Measurements from ENCODE around the gene EPHA4. TPM values are rescaled to one million over a fixed set of nuclear protein-coding genes. Genes with fewer than 3 reads are reported as not detected.

EPHA4 gene
- total RNA-seq, 2 donors from 2014 or later = 0.73 to 5.2 TPM

DNA sequence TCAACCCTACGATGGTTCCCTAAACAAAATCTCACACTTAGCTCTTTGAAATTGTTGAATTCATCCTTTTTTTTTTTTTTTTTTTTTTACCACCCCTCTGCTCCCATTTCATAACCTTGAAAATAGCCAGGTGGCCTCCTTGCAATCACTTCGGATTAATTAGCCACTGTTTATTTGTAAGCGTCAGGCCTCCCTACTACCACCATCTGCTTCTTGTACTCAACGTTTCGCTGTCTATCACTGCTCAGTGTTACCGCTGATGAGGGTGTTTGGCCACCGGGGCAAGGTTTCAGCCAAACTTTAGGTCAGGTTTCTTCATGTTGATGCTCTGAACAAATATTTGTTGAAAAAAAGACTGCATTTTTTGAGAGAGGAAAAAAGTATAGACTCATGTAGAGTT, 183.2 kb downstream of the EPHA4 start:
- ATAC-seq (no peak), DNase-seq (ENCODE audit: low spot score in 2 of 2) (no peak)
- no peaks in the 10 kb centered on the region for H3K36me3 Mint-ChIP-seq
- no peaks in the 10 kb centered on the region for H3K9me3 Mint-ChIP-seq
- H3K27ac Mint-ChIP-seq = no peak overlapping the region

DNA sequence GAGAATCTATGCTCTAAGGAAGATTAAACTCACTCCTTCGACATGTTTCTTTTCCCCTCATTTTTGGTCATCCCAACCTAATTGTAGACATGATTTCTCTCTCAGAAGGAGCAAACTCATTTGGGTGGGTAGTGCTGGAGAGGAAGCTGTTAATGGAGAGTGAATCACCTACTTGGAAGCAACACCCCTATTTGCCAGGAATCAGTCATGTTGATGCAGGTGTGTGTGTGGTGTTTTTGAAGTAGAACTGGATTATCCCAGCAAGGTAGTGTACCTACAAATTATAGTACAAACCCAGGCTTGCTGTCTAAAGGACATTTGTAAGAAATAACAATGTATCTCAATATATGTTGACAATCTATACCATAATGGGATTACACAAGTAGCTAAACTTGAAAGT, 186.4 kb downstream of the EPHA4 start:
- Mint-ChIP-seq H3K9me3 (no peaks in the 10 kb centered on the region), H3K27ac (no peak overlapping the region), H3K36me3 (no peaks in the 10 kb centered on the region)
- ATAC-seq (no peak), DNase-seq (ENCODE audit: low spot score in 2 of 2) (no peak)

DNA sequence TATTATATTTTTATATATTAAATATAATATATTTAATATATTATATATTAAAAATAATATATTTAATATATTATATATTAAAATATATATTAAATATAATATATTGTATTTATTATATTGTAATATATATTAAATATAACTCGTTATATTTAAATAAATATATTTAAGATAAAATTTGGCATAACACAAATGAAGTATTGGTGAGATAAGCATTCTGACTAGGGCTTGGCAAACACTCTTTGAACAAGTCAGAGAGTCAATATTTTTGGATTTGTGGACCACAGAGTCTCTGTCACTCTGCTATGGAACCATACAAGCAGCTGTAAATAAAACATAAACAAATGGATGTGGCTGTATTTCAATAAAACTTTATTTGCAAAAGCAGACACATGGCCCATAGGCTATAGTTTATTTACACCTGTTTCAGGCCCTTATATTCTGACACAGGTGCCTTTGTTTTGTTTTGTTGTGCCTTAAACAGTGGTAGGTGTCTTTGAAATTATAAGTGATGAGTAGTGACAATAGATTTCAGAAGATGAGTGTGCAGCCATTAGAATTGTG, 190.1 kb downstream of the EPHA4 start:
- Mint-ChIP-seq H3K36me3 (no peaks in the 10 kb centered on the region), H3K9me3 (no peaks in the 10 kb centered on the region), H3K27ac (no peak overlapping the region)
- DNase-seq (ENCODE audit: low spot score in 2 of 2) = no peak
- no peak for ATAC-seq

DNA sequence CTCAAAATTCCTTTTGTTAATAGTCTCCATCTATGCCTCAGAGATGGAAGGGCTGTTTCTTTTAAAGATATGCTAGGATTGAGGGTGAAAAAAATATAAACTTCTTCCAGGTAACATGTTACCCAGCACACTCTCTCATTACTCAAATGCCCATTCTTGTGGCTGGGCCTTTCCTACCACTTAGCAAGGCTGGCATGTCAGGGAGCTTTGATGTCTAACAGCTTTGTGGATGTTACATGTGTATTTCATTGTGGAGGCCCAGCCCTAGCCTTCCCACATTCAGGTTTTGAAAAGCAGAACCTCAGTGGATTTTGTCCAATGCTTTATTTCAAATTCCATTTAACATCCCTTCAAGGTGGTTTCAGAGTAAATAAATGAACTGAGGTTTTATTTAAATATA, 191.4 kb downstream of the EPHA4 start:
- ATAC-seq (peak in 1 of 2 donors; percentile 44), DNase-seq (ENCODE audit: low spot score in 2 of 2) (no peak)
- Mint-ChIP-seq H3K36me3 (no peaks in the 10 kb centered on the region), H3K9me3 (no peaks in the 10 kb centered on the region), H3K27ac (no peak overlapping the region)

DNA sequence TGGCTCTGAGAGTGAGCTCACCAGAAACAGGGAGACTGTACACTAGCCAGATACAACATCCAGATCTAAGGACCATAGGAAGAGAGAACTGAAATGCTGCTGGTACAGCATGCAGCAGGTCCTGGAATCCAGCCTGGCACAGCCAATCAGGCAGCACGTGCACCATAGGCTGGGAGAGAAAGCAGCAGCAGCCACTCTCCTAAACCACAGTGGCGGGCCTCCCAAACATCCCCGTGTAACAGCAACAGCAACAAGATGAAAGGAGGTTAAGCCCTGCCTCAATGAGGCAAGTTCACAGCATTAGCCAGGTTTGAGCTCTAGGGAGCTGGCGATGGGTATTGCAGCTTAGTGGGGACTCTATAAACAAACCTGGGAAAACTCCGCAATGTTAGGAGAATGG, 192.0 kb downstream of the EPHA4 start:
- no peak for DNase-seq (ENCODE audit: low spot score in 2 of 2)
- Mint-ChIP-seq H3K9me3 (peaks cover 0 to under 1% of the 10 kb centered on the region in 2 donors), H3K36me3 (no peaks in the 10 kb centered on the region), H3K27ac (no peak overlapping the region)
- peak in 1 of 2 donors; percentile 24 for ATAC-seq

DNA sequence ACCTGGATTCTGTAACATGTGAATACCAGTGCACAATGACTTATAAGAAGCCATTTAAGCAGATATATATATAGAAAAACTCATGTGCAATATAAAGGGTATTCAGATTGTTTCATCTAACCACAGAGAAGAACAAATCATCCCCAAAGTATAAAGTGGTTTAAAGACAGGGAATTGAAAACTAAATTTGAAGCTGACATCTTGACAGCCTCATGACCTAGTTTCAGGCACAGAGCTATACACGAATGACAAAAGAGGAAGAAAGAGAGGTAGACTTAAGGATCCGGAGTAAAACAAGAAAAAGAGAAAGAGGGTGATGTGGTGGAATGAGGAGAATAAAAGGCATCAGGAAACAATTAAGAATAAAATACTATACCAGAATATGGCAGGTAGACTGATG, 194.5 kb downstream of the EPHA4 start:
- Mint-ChIP-seq H3K36me3 (no peaks in the 10 kb centered on the region), H3K27ac (no peak overlapping the region), H3K9me3 (peaks cover 0 to 6% of the 10 kb centered on the region in 2 donors)
- ATAC-seq (peak in 1 of 2 donors; percentile 47), DNase-seq (ENCODE audit: low spot score in 2 of 2) (no peak)

DNA sequence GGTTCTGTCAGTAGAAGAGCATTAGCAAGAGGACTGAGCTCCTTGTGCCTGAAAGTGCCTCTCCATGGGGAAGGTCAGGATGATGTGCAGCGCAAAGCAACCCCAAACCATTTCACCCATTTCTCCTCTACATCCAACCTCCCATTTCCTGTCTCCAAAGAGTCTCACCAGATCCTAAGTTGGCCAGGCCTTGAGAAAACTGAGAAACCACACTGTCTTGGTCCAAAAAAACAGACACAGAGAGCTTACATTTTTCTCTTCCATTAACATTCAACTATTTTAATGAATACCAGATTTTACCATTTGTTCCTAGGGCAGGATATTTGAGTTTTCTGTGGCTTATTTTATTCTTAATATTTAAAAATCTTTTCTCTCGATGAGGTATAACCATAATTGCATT, 195.0 kb downstream of the EPHA4 start:
- ATAC-seq = no peak
- H3K36me3 Mint-ChIP-seq = no peaks in the 10 kb centered on the region
- peaks cover 0 to 6% of the 10 kb centered on the region in 2 donors for H3K9me3 Mint-ChIP-seq

DNA sequence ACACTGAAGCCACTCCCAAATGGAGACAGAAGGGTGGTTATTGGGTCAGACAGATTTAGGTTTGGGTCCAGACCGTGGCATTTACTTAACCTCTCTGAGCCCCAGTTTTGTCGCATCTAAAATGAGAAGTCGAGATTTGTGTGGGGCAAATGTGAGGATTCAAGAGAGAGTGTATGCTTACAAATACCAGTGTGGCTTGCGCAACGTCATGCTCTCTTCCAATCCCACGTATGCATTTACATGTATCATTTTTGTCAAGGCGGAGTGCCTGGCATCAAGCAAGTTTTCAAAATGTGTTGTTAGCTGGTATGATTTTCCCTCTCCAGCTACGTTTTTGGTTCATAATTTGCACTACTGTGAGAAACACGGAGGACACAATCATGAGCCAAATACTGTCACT, 197.9 kb downstream of the EPHA4 start:
- peaks cover 0 to 6% of the 10 kb centered on the region in 2 donors for H3K9me3 Mint-ChIP-seq
- no peak for ATAC-seq

More for the DNA sequence above, 195.0 kb downstream of the EPHA4 start:
- no peak overlapping the region for H3K27ac Mint-ChIP-seq
- no peak for DNase-seq (ENCODE audit: low spot score in 2 of 2)

DNA sequence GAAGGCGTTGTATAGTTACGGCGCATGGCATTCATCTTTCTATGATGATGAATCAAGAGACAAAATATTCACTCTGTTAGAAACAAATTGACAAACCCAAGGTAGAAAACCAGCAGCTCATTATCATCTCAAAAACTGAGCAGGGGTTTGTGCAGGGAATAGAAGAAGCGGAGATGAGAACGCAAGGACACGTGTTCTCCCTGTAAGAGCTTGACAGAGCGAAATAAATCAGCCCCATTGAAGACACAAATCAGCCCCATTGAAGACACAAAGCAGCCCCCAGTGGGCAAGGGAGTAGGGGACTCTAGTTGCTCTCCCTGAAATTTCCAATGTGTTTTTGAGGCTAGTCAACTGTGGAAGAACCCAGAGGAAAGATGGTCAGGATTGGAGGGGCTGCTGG, 199.2 kb downstream of the EPHA4 start:
- no peak for DNase-seq (ENCODE audit: low spot score in 2 of 2)
- H3K36me3 Mint-ChIP-seq = no peaks in the 10 kb centered on the region
- ATAC-seq = no peak
- H3K27ac Mint-ChIP-seq = no peak overlapping the region
- H3K9me3 Mint-ChIP-seq = peaks cover 0 to 6% of the 10 kb centered on the region in 2 donors

More for the DNA sequence above, 197.9 kb downstream of the EPHA4 start:
- Mint-ChIP-seq H3K27ac (no peak overlapping the region), H3K36me3 (no peaks in the 10 kb centered on the region)
- no peak for DNase-seq (ENCODE audit: low spot score in 2 of 2)

DNA sequence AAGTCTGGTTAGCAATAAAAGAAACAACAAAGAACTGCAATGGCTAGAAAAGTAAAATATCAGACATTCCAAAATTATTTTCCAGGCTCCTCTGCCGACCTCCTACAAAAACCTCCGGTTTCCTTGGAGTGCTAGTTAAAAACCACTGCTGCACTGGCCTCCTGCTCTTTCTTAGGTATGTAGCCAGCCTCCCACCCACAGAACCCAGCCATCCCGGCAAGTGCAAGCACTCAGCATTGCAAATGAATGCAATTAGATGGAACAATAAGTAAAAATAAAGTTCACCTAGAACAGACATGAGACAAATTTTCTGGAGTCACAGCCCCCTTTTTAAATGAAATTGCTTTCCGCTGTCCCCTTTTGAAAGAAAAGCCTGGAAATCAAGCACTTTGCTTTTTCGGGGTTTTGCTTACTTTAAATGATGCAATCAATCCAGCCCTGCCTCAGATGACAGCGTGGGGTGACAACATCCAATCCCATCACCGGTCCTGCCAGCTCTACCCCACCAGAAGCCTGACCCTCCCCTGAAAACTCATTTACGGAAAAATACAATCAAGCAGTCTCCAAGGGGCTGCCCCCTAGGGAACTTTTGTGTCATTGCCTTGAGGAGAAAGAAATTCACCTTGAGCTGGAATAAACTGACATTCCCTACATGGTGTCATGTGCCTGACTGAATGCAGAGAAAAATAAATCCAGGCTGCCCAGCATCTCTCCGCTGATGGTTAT, 199.8 kb downstream of the EPHA4 start:
- DNase-seq (ENCODE audit: low spot score in 2 of 2) (no peak), ATAC-seq (no peak)
- Mint-ChIP-seq H3K9me3 (peaks cover 0 to 6% of the 10 kb centered on the region in 2 donors), H3K27ac (no peak overlapping the region), H3K36me3 (no peaks in the 10 kb centered on the region)

DNA sequence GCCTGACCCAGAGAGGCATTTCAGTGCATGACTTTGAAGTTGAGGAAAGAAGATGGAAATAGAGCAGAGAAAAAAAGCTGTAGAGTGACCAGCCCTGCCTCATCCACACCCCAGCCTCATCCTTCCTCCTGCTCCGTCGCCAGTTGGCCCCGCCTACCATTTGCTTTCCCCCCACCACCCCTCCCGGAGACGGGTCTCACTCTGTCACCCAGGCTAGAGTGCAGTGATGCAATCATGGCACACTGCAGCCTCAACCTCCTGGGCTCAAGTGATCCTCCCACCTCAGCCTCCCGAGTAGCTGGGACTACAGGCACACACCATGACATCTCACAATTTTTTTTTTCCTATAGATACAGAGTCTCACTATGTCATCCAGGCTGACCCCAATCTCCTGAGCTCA, 200.8 kb downstream of the EPHA4 start:
- no peak for DNase-seq (ENCODE audit: low spot score in 2 of 2)
- Mint-ChIP-seq H3K27ac (no peak overlapping the region), H3K36me3 (no peaks in the 10 kb centered on the region), H3K9me3 (peaks cover 0 to 6% of the 10 kb centered on the region in 2 donors)
- ATAC-seq = no peak

DNA sequence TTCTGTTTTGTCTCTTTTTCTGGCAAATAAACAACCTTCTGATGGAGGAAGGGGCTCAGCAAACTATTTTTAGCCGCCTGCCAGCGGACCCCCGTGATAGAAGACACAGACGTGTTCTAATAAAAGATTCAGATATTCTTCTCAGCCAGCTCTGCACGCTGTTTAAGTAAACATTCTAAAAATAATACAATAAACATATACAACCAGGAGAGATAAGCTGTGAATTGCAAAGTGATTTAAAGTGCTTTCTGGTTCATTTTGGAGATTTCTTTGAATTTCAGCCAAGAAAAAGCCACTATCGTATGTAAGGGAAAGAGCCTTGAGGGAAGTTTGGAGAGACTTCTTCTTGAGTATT, 201.3 kb downstream of the EPHA4 start:
- DNase-seq (ENCODE audit: low spot score in 2 of 2) = no peak
- H3K27ac Mint-ChIP-seq = no peak overlapping the region
- no peak for ATAC-seq
- H3K9me3 Mint-ChIP-seq = peaks cover 0 to 6% of the 10 kb centered on the region in 2 donors
- H3K36me3 Mint-ChIP-seq = no peaks in the 10 kb centered on the region

DNA sequence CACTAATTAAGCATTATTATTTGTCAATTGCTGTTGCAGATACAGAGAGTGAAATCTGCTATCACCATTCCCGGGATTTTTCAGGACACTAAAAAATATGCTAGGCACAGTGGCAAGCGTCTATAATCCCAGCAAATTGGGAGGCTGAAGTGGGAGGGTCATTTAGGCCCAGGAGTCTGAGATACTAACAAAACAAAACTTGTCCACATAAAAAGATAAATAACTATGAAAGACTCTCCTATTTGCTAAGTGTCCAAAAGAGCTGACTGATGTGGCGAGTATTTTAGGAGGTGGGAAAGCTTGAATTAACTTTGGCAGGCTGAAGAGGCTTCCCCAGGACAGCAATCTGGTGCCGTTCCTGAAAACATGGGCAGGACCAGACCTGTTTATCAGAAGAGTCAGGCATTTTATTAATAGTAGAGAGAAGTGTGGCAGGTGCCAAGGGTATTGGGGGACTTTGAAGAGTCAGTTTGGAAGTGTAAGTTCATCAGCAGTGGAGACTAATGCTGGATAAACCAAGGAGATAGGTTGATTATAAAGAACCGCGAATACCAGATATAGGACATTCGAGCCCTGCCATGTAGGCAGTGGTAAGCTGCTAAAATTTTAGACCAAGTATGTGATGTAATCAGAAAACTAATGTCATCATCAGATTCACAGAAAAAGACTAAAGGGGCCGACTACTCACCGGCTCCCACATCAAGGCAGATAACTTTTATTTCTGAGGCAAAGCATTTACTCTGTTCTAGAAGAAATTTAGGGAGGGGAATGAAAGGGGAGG, 201.8 kb downstream of the EPHA4 start:
- DNase-seq (ENCODE audit: low spot score in 2 of 2) = no peak
- ATAC-seq = no peak
- H3K36me3 Mint-ChIP-seq = no peaks in the 10 kb centered on the region
- H3K9me3 Mint-ChIP-seq = peaks cover 0 to 6% of the 10 kb centered on the region in 2 donors
- H3K27ac Mint-ChIP-seq = no peak overlapping the region

Measured in activated naive CD4-positive, alpha-beta T cell treated with anti-CD3 and anti-CD28 coated beads, Interleukin-2, amount 50 U/mL, for 72 hours (primary cell).